Right ventricle myocardium inferior (tissue), 1 donor: ENCODE measurements around the gene NENF. TPM values are rescaled to one million over a fixed set of nuclear protein-coding genes. Genes with fewer than 3 reads are reported as not detected.
"Not testable (repeated sequence)": the region's sequence is repeated elsewhere in the genome, so short reads cannot be mapped to it uniquely, and the experiment has no call there.

ENCODE experiments used
- ATAC-seq: fragments of 200-7000 bp; cut with Tn5 transposase; one replicate; pipeline ENCODE4 v1.9.1; 2020; ENCODE audit warnings: mild to moderate bottlenecking, moderate library complexity
- DNase-seq: peaks from one replicate; pipeline ENCODE4 v3.0.0; 2021; ENCODE audit errors: missing footprints
- intact Hi-C: fragments of 100-400 bp; cut with DNase I; formaldehyde crosslinking; loops from one replicate; pipeline ENCODE4 v1.11.0; 2022
- total RNA-seq: library from RNA; stranded (reverse); fragmentation: NEBNext Ultra II Directional; extraction: Animal tissue kit (Norgen Biotek cat#: 25700); gene quantifications from one replicate; pipeline ENCODE4 v1.2.1, GENCODE V29; 2021
- donor health status: DM: no; HTN: yes; CAD: no; lungs with severe emphysema.

The NENF gene
- total RNA-seq, 1 donor from 2014 or later, result 119 TPM

- intact Hi-C loops, result no loop called here
- DNase-seq, result no peak
- ATAC-seq, result no peak
Observed at GRCh38 chr1:212475151-212475550, 42.4 kb downstream of the NENF start.

DNA sequence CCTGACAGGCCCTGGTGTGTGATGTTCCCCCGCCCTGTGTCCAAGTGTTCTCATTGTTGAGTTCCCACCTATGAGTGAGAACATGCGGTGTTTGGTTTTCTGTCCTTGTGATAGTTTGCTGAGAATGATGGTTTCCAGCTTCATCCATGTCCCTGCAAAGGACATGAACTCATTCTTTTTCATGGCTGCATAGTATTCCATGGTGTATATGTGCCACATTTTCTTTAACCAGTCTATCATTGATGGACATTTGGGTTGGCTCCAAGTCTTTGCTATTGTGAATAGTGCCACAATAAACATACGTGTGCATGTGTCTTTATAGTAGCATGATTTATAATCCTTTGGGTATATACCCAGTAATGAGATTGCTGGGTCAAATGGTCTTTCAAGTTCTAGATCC lies 43.1 kb downstream of the NENF start:
- not testable (repeated sequence) for DNase-seq, ATAC-seq
- intact Hi-C loops, result loop anchor here (2.0 kb wide), 1 partner anchor 133 kb away; the partner anchor contains the start of gene ATF3

GRCh38 chr1:212477014-212477679 lies 44.4 kb downstream of the NENF start:
- DNase-seq, result peak; percentile 80
- intact Hi-C loops, result loop anchor here (1.0 to 2.0 kb wide), 3 partner anchors 132 to 305 kb away; partner anchors contain the start of gene ATF3

DNA sequence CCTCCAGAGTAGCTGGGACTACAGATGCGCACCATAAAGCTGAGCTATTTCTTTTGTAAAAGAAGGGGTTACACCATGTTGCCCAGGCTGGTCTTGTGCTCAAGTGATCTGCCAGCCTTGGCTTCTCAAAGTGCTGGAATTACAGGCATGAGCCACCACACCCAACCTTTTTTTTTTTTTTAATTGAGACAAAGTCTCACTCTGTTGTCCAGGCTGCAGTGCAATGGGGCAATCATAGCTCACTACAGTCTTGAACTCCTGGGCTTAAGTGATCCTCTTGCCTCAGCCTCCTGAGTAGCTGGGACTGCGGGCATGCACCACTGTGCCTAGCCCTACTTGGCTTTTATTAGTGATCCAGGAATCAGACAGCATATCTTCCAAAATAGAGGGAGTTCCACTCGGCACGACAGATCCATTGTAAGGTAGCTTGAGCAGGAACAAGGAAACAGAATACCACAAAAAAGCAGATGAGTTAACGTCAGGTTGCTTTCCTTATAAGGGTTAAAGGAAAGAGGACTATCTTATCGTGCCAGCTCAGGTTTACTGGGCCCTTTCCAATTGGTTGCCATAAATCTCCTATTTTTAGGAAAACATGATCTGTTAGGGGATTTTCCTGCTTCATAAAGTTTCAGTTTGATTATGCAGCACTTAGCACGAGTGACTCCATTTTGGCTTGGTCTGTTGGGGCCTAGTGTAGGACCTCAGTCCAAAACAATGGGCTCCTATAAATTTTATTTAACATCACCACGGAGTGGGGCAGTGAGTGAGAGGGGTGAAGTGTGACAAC lies 45.2 kb downstream of the NENF start:
- no peak for ATAC-seq
- DNase-seq, result no peak
- intact Hi-C loops, result loop anchor here (1.0 to 2.0 kb wide), 3 partner anchors 131 to 304 kb away; partner anchors contain the start of gene ATF3

More at GRCh38 chr1:212477014-212477679, 44.4 kb downstream of the NENF start:
- peak; percentile 95 for ATAC-seq

GRCh38 chr1:212478467-212479025 lies 45.8 kb downstream of the NENF start:
- intact Hi-C loops, result no loop called here
- ATAC-seq (no peak), DNase-seq (no peak)

- intact Hi-C loops, result no loop called here
- DNase-seq (no peak), ATAC-seq (no peak)
Observed at GRCh38 chr1:212479188-212479587, 46.5 kb downstream of the NENF start.

GRCh38 chr1:212480711-212481437 lies 48.2 kb downstream of the NENF start:
- DNase-seq, intact Hi-C loops, ATAC-seq: not testable (repeated sequence)

GRCh38 chr1:212481438-212481767 lies 48.7 kb downstream of the NENF start:
- intact Hi-C loops, result no loop called here
- no peak for DNase-seq
- ATAC-seq, result no peak

DNA sequence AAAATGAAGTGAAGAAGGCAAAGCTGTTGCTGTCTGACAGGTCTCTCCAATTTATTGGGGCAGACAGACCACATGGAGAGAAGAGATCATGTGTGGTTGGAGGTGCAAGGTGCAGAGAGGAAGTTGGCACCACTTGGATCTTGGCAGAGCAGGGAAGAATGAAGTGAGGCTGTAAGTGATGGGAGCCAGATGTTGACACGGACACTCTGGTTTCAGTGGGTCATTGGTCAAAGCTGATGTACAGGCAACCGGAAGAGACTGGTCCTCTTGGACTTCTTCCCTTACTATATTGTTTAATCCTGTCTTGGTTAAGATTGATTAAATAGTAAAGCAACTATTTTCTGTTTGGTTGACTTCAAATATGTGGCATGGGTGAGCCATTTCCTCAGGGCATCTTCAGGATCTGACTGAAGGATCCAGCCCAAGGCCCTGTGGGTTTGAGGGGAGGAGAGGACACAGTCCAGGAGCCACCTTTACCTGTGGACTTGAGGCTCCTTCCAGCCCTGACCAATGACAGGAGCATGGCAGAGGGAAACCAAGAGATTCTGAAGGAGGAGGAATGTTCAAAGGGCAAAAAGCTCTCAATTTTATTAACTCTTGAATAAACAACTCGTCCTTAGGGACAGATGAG lies 49.4 kb downstream of the NENF start:
- ATAC-seq (no peak), DNase-seq (no peak)
- intact Hi-C loops, result no loop called here

- DNase-seq (no peak), ATAC-seq (no peak)
- intact Hi-C loops, result no loop called here
Observed at GRCh38 chr1:212482637-212483441, 50.1 kb downstream of the NENF start.

- intact Hi-C loops, result loop anchor here (5.0 kb wide), 1 partner anchor 72 kb away; no protein-coding TSS in a partner anchor
- no peak for DNase-seq
- ATAC-seq, result no peak
Observed at GRCh38 chr1:212484701-212485570, 52.2 kb downstream of the NENF start.

DNA sequence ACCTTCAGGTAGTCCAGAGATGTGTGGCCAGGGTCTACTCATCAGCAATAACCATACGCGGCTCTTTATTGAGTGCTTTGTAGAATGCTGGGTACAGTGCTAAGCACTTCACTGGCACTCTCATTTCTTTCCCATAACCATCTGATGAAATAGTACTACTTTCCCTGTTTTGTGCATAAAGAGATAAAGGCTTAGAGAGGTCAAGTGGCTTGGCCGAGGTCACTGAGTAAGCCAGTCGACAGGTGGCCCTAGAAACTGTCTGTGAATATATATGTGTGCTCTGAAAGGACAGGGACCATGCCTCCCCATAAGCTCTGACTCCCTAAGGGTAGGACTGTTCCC lies 52.8 kb downstream of the NENF start:
- DNase-seq (no peak), ATAC-seq (no peak)
- intact Hi-C loops, result loop anchor here (5.0 kb wide), 1 partner anchor 72 kb away; no protein-coding TSS in a partner anchor

GRCh38 chr1:212485913-212486618 lies 53.3 kb downstream of the NENF start:
- ATAC-seq (peak; percentile 40), DNase-seq (peak; percentile 81)
- intact Hi-C loops, result loop anchor here (5.0 kb wide), 1 partner anchor 71 kb away; no protein-coding TSS in a partner anchor

DNA sequence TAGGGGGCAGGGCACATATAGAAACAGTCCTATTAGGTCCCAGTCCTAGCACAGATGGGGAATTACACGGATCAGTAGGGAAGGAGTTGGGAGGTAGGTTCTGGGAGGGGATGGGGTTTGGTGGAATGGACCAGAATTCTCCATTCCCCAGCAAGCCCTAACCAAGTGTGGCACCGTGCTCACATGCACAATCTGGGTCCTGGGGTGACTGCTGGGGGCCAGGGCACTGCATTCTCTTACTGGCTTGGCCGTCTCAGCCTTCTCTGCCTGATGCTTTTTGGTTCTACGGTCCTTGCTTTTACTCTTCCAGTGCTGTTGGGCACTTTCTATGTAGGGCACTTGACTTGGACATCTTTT lies 53.9 kb downstream of the NENF start:
- DNase-seq, result no peak
- intact Hi-C loops, result loop anchor here (5.0 kb wide), 1 partner anchor 71 kb away; no protein-coding TSS in a partner anchor
- no peak for ATAC-seq

GRCh38 chr1:212487286-212487685 lies 54.6 kb downstream of the NENF start:
- ATAC-seq (no peak), DNase-seq (no peak)
- intact Hi-C loops, result loop anchor here (5.0 kb wide), 1 partner anchor 70 kb away; no protein-coding TSS in a partner anchor

- intact Hi-C loops, result loop anchor here (5.0 kb wide), 1 partner anchor 69 kb away; no protein-coding TSS in a partner anchor
- ATAC-seq (no peak), DNase-seq (no peak)
Observed at GRCh38 chr1:212487774-212488435, 55.2 kb downstream of the NENF start.
